OCI-LY1 (cell line): Measurements from ENCODE around the gene APOBEC4.
A peak's percentile ranks its signal among the peaks of the same experiment; 100 is the strongest.
"Not testable (repeated sequence)": the region's sequence is repeated elsewhere in the genome, so short reads cannot be mapped to it uniquely, and the experiment has no call there.

Source experiments
- H2AFZ ChIP-seq: fragments of 200-600 bp; sonication (generic), shearing (Covaris generic); 2 replicates; pipeline ENCODE4 v1.6.0; 2014; ENCODE audit warnings: antibody characterized with exemption, mild to moderate bottlenecking, low read length
- H3F3A ChIP-seq: fragments of 200-600 bp; sonication (generic), shearing (Covaris generic); 2 replicates; pipeline ENCODE4 v1.6.0; 2014; ENCODE audit warnings: mild to moderate bottlenecking, antibody characterized with exemption, low read length, moderate library complexity; ENCODE audit not compliant: insufficient read depth
- H3K27ac ChIP-seq: fragments of 200-600 bp; sonication (generic); 2 replicates; pipeline ENCODE4 v1.5.1; 2014; ENCODE audit warnings: low read length, mixed run types, mild to moderate bottlenecking, low read depth; ENCODE audit not compliant: poor library complexity, severe bottlenecking
- H3K27me3 ChIP-seq: fragments of 200-600 bp; sonication (generic); 2 replicates; pipeline ENCODE4 v1.6.0; 2014; ENCODE audit warnings: antibody characterized with exemption, mild to moderate bottlenecking, low read length, moderate library complexity; ENCODE audit not compliant: insufficient read depth
- H3K36me3 ChIP-seq: fragments of 200-600 bp; sonication (generic); 2 replicates; pipeline ENCODE4 v1.6.1; 2014; ENCODE audit warnings: mild to moderate bottlenecking, antibody characterized with exemption, low read length, moderate library complexity, mixed read lengths; ENCODE audit not compliant: insufficient read depth
- H3K4me1 ChIP-seq: fragments of 200-600 bp; sonication (generic); 2 replicates; pipeline ENCODE4 v1.5.1; 2014; ENCODE audit warnings: mild to moderate bottlenecking, low read length, moderate library complexity; ENCODE audit not compliant: insufficient read depth, severe bottlenecking
- H3K4me2 ChIP-seq: fragments of 200-600 bp; sonication (generic), shearing (Covaris generic); 2 replicates; pipeline ENCODE4 v1.6.1; 2014; ENCODE audit warnings: low read length
- H3K4me3 ChIP-seq: fragments of 200-600 bp; sonication (generic); 2 replicates; pipeline ENCODE4 v1.5.1; 2014; ENCODE audit warnings: low read length, low read depth, mild to moderate bottlenecking, mixed read lengths; ENCODE audit not compliant: poor library complexity, severe bottlenecking
- H3K79me2 ChIP-seq: fragments of 200-600 bp; shearing (Covaris generic); 2 replicates; pipeline ENCODE4 v1.6.1; 2016; ENCODE audit warnings: mixed run types, low read length, mixed read lengths; ENCODE audit not compliant: insufficient read depth
- H3K9ac ChIP-seq: fragments of 200-600 bp; sonication (generic), shearing (Covaris generic); 2 replicates; pipeline ENCODE4 v1.6.1; 2014; ENCODE audit warnings: mild to moderate bottlenecking, low read length, mixed read lengths
- H3K9me2 ChIP-seq: fragments of 200-600 bp; sonication (generic), shearing (Covaris generic); 2 replicates; pipeline ENCODE4 v1.6.1; 2014; ENCODE audit warnings: low read depth, mild to moderate bottlenecking, low read length, mixed read lengths
- H3K9me3 ChIP-seq: fragments of 200-600 bp; shearing (Covaris generic); 2 replicates; pipeline ENCODE4 v1.6.1; 2014; ENCODE audit warnings: low read length, mixed read lengths
- H4K20me1 ChIP-seq: fragments of 200-600 bp; sonication (generic), shearing (Covaris generic); 2 replicates; pipeline ENCODE4 v1.6.0; 2016; ENCODE audit warnings: mild to moderate bottlenecking, low read length; ENCODE audit not compliant: insufficient read depth
- EZH2 ChIP-seq: fragments of 200-600 bp; sonication (generic), shearing (Covaris generic); IDR thresholded peaks from 2 replicates; pipeline ENCODE4 v1.8.0; 2017; ENCODE audit warnings: borderline replicate concordance, mixed run types, mild to moderate bottlenecking, antibody characterized with exemption, low read length, moderate library complexity, mixed read lengths
- TF ChIP-seq, protein P1 (sequence below): fragments of 200-600 bp; sonication (generic), shearing (Covaris generic); IDR thresholded peaks from 2 replicates; pipeline ENCODE4 v1.5.1; 2017; ENCODE audit warnings: mild to moderate bottlenecking, antibody characterized with exemption, low read length, moderate library complexity, mixed read lengths

The APOBEC4 gene

DNA sequence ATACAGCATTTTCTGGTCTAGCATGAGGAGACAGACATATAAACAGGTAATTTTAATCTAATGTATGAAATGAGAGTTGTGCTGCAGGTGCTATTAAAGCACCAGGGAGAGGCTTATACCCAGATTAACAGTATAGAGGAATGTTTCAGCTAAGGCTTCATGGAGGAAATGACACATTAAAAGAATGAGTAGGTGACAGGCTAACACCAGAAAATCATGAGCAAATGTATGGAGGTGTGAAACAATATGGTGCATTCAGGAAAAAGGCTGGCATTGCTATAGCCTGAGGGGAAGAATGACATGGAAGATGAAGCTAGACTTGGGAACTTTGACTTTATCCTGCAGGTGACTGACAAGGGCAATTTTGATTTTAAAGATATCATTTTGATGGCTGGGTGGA lies 24.6 kb downstream of the APOBEC4 start:
- H3K27ac ChIP-seq: no peak overlapping the region
- no peaks in the 10 kb centered on the region for H3F3A ChIP-seq
- H3K4me2 ChIP-seq: no peak overlapping the region
- no peaks in the 10 kb centered on the region for H3K9me2 ChIP-seq
- no peaks in the 10 kb centered on the region for H4K20me1 ChIP-seq
- no peaks in the 10 kb centered on the region for H3K9me3 ChIP-seq
- peaks cover 19% of the 10 kb centered on the region for H3K4me1 ChIP-seq
- no peak overlapping the region for H3K4me3 ChIP-seq
- no peak overlapping the region for H3K9ac ChIP-seq
- H3K27me3 ChIP-seq: no peaks in the 10 kb centered on the region
- H3K79me2 ChIP-seq: peaks cover 15% of the 10 kb centered on the region
- no peak overlapping the region for H2AFZ ChIP-seq
- TF ChIP-seq EZH2: no peak
- TF ChIP-seq, protein P1, sequence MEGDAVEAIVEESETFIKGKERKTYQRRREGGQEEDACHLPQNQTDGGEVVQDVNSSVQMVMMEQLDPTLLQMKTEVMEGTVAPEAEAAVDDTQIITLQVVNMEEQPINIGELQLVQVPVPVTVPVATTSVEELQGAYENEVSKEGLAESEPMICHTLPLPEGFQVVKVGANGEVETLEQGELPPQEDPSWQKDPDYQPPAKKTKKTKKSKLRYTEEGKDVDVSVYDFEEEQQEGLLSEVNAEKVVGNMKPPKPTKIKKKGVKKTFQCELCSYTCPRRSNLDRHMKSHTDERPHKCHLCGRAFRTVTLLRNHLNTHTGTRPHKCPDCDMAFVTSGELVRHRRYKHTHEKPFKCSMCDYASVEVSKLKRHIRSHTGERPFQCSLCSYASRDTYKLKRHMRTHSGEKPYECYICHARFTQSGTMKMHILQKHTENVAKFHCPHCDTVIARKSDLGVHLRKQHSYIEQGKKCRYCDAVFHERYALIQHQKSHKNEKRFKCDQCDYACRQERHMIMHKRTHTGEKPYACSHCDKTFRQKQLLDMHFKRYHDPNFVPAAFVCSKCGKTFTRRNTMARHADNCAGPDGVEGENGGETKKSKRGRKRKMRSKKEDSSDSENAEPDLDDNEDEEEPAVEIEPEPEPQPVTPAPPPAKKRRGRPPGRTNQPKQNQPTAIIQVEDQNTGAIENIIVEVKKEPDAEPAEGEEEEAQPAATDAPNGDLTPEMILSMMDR: no peak
- H3K36me3 ChIP-seq: peaks cover 82% of the 10 kb centered on the region

DNA sequence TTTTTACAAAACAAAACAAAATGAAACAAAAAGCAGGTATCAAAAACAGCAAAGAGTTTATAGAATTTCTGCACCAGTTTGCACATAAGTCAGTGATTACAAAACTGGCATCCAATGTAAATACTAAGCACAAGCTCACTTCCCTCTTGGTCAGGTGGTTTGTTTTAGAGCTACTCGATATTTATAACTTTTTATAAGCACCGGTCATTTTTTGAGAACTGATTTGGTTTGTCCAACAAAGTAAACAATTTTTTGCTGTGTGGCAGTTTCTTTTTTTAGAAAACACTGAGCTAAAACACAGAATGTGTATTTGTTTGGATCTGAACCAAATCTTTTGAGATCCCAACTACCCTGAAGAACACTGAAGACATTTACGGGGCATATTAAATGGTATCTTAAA lies 26.9 kb downstream of the APOBEC4 start:
- H3K79me2 ChIP-seq, H3K4me2 ChIP-seq, H3K9ac ChIP-seq, H3K4me1 ChIP-seq, H2AFZ ChIP-seq, H4K20me1 ChIP-seq, H3F3A ChIP-seq, H3K9me2 ChIP-seq, H3K4me3 ChIP-seq, H3K27ac ChIP-seq, H3K27me3 ChIP-seq, H3K9me3 ChIP-seq: not testable (repeated sequence)
- H3K36me3 ChIP-seq: peaks cover 65% of the 10 kb centered on the region

DNA sequence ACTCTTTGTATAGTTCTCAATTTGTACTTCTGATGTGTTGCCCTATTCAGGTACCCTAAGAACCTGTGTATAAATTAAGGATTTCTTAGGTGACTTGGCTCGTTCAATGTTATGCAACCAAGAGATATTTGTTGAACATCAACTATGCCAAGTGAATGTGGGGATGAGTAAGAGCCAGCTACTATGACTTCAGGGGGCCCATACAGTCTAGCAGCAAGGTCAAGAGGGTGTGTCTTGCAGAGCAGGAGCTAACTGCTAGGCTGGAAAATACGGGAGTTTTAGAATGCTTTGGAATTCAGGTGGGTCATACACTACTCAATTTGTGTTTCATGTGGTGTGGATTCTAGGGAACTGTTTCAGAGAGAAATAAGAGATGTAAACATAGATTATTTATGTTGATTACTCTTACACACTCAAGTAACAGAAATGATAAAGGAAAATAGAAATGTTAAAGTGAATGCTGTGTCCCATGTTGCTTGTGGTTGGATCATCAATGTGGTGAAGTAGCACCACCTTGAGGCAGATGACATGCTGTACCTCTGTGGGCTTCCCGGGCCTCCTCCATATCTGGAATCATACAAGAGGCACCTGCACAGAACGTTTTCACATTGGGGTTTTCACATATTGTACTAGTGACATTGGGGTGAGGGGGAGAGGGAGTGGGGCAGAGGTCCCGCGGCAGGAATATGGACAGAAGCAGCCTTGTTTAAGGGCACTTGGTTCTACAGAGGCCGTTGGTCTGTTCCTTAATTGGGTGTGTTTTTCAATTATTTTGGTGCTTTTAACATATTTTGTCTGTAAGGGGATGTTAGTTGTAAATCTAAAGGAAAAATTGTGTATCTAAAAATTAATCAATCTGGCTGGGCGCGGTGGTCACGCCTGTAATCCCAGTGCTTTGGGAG lies 30.0 kb downstream of the APOBEC4 start:
- Histone ChIP-seq H3K9me2 (no peaks in the 10 kb centered on the region), H3K27me3 (no peaks in the 10 kb centered on the region), H2AFZ (no peak overlapping the region), H3K9ac (no peak overlapping the region), H3K9me3 (no peaks in the 10 kb centered on the region), H3K27ac (no peak overlapping the region), H3K4me2 (no peak overlapping the region), H3F3A (no peaks in the 10 kb centered on the region), H3K4me3 (no peak overlapping the region), H3K79me2 (no peaks in the 10 kb centered on the region), H3K36me3 (peaks cover 34% of the 10 kb centered on the region; the same call in 1 of the 2 replicates), H4K20me1 (no peaks in the 10 kb centered on the region), H3K4me1 (no peaks in the 10 kb centered on the region)
- TF ChIP-seq EZH2: no peak
- TF ChIP-seq, protein P1: peak; percentile 81

DNA sequence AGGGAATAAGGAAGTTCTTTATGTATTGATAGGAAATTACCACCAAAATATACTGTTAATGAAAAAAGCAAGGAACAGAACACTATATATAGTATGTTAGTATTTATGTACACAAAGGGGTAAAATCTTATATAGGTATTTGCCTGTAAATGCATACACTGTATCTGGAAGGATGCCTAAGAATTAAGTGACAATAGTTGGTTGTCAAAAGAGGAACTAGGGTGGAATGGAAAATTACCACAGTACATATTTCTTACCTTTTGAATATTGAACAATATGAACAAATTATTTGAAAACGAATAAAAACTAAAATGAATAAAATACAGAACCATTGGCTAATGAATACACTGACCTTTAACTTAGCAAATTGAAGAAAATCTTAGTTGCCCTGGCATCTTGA lies 31.1 kb downstream of the APOBEC4 start:
- no peak overlapping the region for H3K4me2 ChIP-seq
- H3K4me1 ChIP-seq: no peaks in the 10 kb centered on the region
- no peak overlapping the region for H3K9ac ChIP-seq
- H2AFZ ChIP-seq: no peak overlapping the region
- H3K9me2 ChIP-seq: no peaks in the 10 kb centered on the region
- no peaks in the 10 kb centered on the region for H3F3A ChIP-seq
- TF ChIP-seq EZH2: no peak
- TF ChIP-seq, protein P1: no peak
- no peaks in the 10 kb centered on the region for H3K9me3 ChIP-seq
- H3K79me2 ChIP-seq: no peaks in the 10 kb centered on the region
- H3K4me3 ChIP-seq: no peak overlapping the region
- H3K27ac ChIP-seq: no peak overlapping the region
- H3K36me3 ChIP-seq: peaks cover 25% of the 10 kb centered on the region; the same call in 1 of the 2 replicates
- no peaks in the 10 kb centered on the region for H3K27me3 ChIP-seq
- H4K20me1 ChIP-seq: no peaks in the 10 kb centered on the region
